Measurements from ENCODE around the gene EXOC1.

GRCh38 chr4:55857586-55857985 lies 4.1 kb downstream of the EXOC1 start:
- TF ChIP-seq CTCF (IDR thresholded peaks at IDR 0.05; ENCODE audit: insufficient read depth, low read length, poor library complexity, severe bottlenecking), result no peak
- no peak for TF ChIP-seq EZH2phosphoT487 (conservative IDR thresholded peaks at IDR 0.05; ENCODE audit: low read length)

Measured in SU-DHL-6 (cell line).